Measurements from ENCODE around the gene CROCC2. TPM values are rescaled to one million over a fixed set of nuclear protein-coding genes. Genes with fewer than 3 reads are reported as not detected.

Gene CROCC2
- total and polyA plus RNA-seq, 2 of the 13 experiments (the other 11 are each of a cell fraction or from before 2014, with no cell fraction given): not detected

DNA sequence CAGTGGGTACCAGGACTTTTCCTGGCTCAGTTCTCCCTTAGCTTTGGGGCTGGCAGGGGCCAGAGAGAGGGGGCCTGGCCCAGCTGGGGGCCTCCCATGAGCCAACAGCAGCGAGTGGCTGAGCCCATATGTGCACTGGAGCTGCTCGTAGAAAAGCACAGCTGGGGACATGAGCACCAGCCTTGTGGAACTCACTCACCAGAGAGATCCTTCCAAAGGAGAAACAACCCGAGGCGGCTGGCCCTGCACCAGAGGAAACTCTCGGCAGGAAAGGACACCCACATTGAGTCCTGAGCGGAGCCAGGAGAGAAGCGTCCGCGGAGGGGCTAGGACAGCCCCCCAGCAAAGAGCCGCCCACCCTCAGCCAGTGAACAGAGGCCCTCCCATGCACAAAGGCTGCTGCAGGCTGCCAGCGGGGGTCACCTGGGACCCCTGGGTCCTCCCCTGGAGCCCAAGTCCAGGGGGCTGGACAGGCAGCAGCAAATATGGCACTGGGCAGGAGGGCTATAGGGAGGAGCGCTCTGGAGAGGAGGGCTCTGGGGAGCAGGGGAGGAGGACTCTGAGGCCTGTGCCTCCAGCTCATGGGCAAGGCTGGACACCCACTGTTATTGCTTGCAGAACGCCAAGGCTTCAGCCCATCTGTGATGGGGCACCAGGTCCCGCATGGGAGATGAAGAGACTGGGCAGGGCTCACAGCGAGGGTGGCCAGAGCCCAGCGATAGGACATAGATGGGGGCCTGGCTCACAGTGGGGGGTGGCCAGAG is 50.2 kb downstream of the CROCC2 start:
- 62% methylated on average over 15 of the region's 16 CpGs for WGBS (ENCODE audit: low lambda C conversion rate)
- TF ChIP-seq, protein P1, sequence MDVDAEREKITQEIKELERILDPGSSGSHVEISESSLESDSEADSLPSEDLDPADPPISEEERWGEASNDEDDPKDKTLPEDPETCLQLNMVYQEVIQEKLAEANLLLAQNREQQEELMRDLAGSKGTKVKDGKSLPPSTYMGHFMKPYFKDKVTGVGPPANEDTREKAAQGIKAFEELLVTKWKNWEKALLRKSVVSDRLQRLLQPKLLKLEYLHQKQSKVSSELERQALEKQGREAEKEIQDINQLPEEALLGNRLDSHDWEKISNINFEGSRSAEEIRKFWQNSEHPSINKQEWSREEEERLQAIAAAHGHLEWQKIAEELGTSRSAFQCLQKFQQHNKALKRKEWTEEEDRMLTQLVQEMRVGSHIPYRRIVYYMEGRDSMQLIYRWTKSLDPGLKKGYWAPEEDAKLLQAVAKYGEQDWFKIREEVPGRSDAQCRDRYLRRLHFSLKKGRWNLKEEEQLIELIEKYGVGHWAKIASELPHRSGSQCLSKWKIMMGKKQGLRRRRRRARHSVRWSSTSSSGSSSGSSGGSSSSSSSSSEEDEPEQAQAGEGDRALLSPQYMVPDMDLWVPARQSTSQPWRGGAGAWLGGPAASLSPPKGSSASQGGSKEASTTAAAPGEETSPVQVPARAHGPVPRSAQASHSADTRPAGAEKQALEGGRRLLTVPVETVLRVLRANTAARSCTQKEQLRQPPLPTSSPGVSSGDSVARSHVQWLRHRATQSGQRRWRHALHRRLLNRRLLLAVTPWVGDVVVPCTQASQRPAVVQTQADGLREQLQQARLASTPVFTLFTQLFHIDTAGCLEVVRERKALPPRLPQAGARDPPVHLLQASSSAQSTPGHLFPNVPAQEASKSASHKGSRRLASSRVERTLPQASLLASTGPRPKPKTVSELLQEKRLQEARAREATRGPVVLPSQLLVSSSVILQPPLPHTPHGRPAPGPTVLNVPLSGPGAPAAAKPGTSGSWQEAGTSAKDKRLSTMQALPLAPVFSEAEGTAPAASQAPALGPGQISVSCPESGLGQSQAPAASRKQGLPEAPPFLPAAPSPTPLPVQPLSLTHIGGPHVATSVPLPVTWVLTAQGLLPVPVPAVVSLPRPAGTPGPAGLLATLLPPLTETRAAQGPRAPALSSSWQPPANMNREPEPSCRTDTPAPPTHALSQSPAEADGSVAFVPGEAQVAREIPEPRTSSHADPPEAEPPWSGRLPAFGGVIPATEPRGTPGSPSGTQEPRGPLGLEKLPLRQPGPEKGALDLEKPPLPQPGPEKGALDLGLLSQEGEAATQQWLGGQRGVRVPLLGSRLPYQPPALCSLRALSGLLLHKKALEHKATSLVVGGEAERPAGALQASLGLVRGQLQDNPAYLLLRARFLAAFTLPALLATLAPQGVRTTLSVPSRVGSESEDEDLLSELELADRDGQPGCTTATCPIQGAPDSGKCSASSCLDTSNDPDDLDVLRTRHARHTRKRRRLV (CRISPR knock-in tag; IDR thresholded peaks at IDR 0.05): no peak
- TF ChIP-seq, protein P2, sequence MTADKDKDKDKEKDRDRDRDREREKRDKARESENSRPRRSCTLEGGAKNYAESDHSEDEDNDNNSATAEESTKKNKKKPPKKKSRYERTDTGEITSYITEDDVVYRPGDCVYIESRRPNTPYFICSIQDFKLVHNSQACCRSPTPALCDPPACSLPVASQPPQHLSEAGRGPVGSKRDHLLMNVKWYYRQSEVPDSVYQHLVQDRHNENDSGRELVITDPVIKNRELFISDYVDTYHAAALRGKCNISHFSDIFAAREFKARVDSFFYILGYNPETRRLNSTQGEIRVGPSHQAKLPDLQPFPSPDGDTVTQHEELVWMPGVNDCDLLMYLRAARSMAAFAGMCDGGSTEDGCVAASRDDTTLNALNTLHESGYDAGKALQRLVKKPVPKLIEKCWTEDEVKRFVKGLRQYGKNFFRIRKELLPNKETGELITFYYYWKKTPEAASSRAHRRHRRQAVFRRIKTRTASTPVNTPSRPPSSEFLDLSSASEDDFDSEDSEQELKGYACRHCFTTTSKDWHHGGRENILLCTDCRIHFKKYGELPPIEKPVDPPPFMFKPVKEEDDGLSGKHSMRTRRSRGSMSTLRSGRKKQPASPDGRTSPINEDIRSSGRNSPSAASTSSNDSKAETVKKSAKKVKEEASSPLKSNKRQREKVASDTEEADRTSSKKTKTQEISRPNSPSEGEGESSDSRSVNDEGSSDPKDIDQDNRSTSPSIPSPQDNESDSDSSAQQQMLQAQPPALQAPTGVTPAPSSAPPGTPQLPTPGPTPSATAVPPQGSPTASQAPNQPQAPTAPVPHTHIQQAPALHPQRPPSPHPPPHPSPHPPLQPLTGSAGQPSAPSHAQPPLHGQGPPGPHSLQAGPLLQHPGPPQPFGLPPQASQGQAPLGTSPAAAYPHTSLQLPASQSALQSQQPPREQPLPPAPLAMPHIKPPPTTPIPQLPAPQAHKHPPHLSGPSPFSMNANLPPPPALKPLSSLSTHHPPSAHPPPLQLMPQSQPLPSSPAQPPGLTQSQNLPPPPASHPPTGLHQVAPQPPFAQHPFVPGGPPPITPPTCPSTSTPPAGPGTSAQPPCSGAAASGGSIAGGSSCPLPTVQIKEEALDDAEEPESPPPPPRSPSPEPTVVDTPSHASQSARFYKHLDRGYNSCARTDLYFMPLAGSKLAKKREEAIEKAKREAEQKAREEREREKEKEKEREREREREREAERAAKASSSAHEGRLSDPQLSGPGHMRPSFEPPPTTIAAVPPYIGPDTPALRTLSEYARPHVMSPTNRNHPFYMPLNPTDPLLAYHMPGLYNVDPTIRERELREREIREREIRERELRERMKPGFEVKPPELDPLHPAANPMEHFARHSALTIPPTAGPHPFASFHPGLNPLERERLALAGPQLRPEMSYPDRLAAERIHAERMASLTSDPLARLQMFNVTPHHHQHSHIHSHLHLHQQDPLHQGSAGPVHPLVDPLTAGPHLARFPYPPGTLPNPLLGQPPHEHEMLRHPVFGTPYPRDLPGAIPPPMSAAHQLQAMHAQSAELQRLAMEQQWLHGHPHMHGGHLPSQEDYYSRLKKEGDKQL (CRISPR knock-in tag; IDR thresholded peaks at IDR 0.05; ENCODE audit: low read depth): no peak
- TF ChIP-seq ZNF773 (CRISPR knock-in tag; IDR thresholded peaks at IDR 0.05; ENCODE audit: borderline replicate concordance) (no peak), ISX (CRISPR knock-in tag; conservative IDR thresholded peaks at IDR 0.05) (no peak), ZMYM4 (CRISPR knock-in tag; IDR thresholded peaks at IDR 0.05) (0 out of 2 replicates have a peak, but pooled peaks have one; percentile 4), ZNF263 (CRISPR knock-in tag; IDR thresholded peaks at IDR 0.05) (peak; percentile 89), SP2 (CRISPR knock-in tag; IDR thresholded peaks at IDR 0.05) (no peak), MTA3 (CRISPR knock-in tag; IDR thresholded peaks at IDR 0.05) (no peak), AGO2 (optimal IDR thresholded peaks at IDR 0.05; ENCODE audit: low read depth, low read length) (peak; percentile 12)
- TF ChIP-seq, protein P3, sequence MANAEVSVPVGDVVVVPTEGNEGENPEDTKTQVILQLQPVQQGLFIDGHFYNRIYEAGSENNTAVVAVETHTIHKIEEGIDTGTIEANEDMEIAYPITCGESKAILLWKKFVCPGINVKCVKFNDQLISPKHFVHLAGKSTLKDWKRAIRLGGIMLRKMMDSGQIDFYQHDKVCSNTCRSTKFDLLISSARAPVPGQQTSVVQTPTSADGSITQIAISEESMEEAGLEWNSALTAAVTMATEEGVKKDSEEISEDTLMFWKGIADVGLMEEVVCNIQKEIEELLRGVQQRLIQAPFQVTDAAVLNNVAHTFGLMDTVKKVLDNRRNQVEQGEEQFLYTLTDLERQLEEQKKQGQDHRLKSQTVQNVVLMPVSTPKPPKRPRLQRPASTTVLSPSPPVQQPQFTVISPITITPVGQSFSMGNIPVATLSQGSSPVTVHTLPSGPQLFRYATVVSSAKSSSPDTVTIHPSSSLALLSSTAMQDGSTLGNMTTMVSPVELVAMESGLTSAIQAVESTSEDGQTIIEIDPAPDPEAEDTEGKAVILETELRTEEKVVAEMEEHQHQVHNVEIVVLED (CRISPR knock-in tag; IDR thresholded peaks at IDR 0.05; ENCODE audit: borderline replicate concordance): no peak

More for the DNA sequence above, 50.2 kb downstream of the CROCC2 start:
- H3K4me1 ChIP-seq (ENCODE audit: insufficient read depth, low read length): peaks cover 43% of the 10 kb centered on the region
- no peaks in the 10 kb centered on the region for H3K79me2 ChIP-seq (ENCODE audit: insufficient read depth, low read length)
- H4K20me1 ChIP-seq (ENCODE audit: insufficient read depth, low read length): no peaks in the 10 kb centered on the region
- H3K36me3 ChIP-seq (replicated peaks in 1 of 2; ENCODE audit: control insufficient read depth in 1 of 2, insufficient read depth in 2 of 2, low read length in 2 of 2): no peaks in the 10 kb centered on the region
- ATAC-seq (no peak), DNase-seq (ENCODE audit: low spot score) (no peak), FAIRE-seq (no peak)
- intact Hi-C loops (cut with micrococcal nuclease; ENCODE audit: unreplicated experiment) (no loop called here), in situ Hi-C loops (cut with HindIII; ENCODE audit: extremely low pct_ligation_motif_present, low pct_unique_long_range_greater_than_20kb) (no loop called here)
- peaks cover 6 to 47% of the 10 kb centered on the region in 2 experiments; a peak in 4 of 5 replicates for H3K27me3 ChIP-seq (ENCODE audit: control insufficient read depth in 1 of 2, insufficient read depth in 2 of 2, low read length in 2 of 2)
- ChIA-PET CTCF (ENCODE audit: low intra/inter-chr PET ratio, low total read pairs) (no interaction called here), POLR2A (interaction anchor here (1.3 kb wide), 1 partner anchor 99 kb away, joined by 4 read pairs; no protein-coding TSS in a partner anchor)
- H3K27ac ChIP-seq (ENCODE audit: extremely low read length, insufficient read depth, low read length): no peak overlapping the region
- H3K9ac ChIP-seq (ENCODE audit: insufficient read depth, low read depth, low read length): no peak overlapping the region
- H3K9me3 ChIP-seq (ENCODE audit: low read length): no peaks in the 10 kb centered on the region
- no peak overlapping the region for H3K4me2 ChIP-seq (ENCODE audit: low read depth, low read length)
- H2AFZ ChIP-seq (ENCODE audit: low read length): no peak overlapping the region
- no peak overlapping the region for H3K4me3 ChIP-seq (replicated peaks in 1 of 3; ENCODE audit: insufficient read depth in 1 of 3, low read depth in 2 of 3, low read length in 3 of 3)
- no TSS peak for BruUV-seq (replicated peaks)

All from HepG2 (cell line).